Measurements from ENCODE around the gene FOXL1. TPM values are rescaled to one million over a fixed set of nuclear protein-coding genes. Genes with fewer than 3 reads are reported as not detected.

The FOXL1 gene
- polyA plus RNA-seq, 3 donors: not detected

GRCh38 chr16:86590501-86591144 is 12.3 kb downstream of the FOXL1 start:
- no peaks in the 10 kb centered on the region for H3K4me1 Mint-ChIP-seq
- Histone ChIP-seq H3K9ac (ENCODE audit: insufficient read depth, low read length, poor library complexity, severe bottlenecking) (no peak overlapping the region), H3K36me3 (replicated peaks in 1 of 2; ENCODE audit: control insufficient read depth in 1 of 2, insufficient read depth in 2 of 2, low read length in 2 of 2) (no peaks in the 10 kb centered on the region), H3K27ac (ENCODE audit: low read depth in 1 of 2, low read length in 2 of 2) (no peak overlapping the region), H3K4me1 (ENCODE audit: control insufficient read depth in 1 of 2, insufficient read depth in 2 of 2, low read length in 2 of 2) (no peaks in the 10 kb centered on the region), H4K20me1 (ENCODE audit: insufficient read depth, low read length) (no peaks in the 10 kb centered on the region), H2AFZ (ENCODE audit: insufficient read depth, low read depth, low read length, poor library complexity, severe bottlenecking) (no peak overlapping the region), H3K9me3 (replicated peaks in 1 of 2; ENCODE audit: control insufficient read depth in 1 of 2, insufficient read depth in 1 of 2, low read length in 2 of 2) (no peaks in the 10 kb centered on the region), H3K79me2 (ENCODE audit: insufficient read depth, low read length) (no peaks in the 10 kb centered on the region), H3K27me3 (ENCODE audit: control insufficient read depth in 2 of 2, insufficient read depth in 2 of 2, low read length in 2 of 2) (peaks cover 12 to 14% of the 10 kb centered on the region in 2 donors), H3K4me3 (replicated peaks in 1 of 3; ENCODE audit: low read depth in 2 of 3, low read length in 3 of 3) (no peak overlapping the region), H3K4me2 (replicated peaks; ENCODE audit: extremely low read depth, low read length, poor library complexity, severe bottlenecking) (no peak overlapping the region)
- H3K4me3 Mint-ChIP-seq: no peak overlapping the region
- peaks cover 0 to 1% (median 0%) of the 10 kb centered on the region in 7 donors for H3K9me3 Mint-ChIP-seq
- H3K27ac Mint-ChIP-seq: no peak overlapping the region
- peaks cover 18 to 24% (median 23%) of the 10 kb centered on the region in 3 donors for H3K27me3 Mint-ChIP-seq (ENCODE audit: low read depth in 3 of 3)
- TF ChIP-seq CTCF (IDR thresholded peaks at IDR 0.05): no peak
- 100% methylated on average over 1 of the region's 4 CpGs for WGBS (ENCODE audit: insufficient coverage)
- no peak for DNase-seq
- intact Hi-C loops (cut with micrococcal nuclease): no loop called here
- no peaks in the 10 kb centered on the region for H3K36me3 Mint-ChIP-seq

DNA sequence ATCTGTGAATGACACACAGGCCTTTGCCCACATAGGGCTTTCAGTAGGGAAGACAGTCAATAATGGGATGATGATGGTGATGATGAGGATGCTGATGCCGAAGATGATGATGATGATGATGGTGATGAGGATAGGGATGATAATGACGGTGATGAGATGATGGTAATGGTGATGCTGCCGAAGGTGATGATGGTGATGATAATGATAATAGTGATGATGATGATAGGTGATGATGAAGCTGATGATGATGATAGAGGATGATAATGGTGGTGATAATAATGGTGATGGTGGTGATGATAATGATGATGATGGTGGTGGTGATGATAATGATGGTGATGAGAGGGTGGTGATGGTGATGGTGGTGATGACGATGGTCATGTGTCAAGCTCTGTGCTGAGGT is 12.9 kb downstream of the FOXL1 start:
- Mint-ChIP-seq H3K36me3 (no peaks in the 10 kb centered on the region), H3K27me3 (ENCODE audit: low read depth in 3 of 3) (peaks cover 18 to 24% (median 23%) of the 10 kb centered on the region in 3 donors), H3K4me3 (no peak overlapping the region), H3K27ac (no peak overlapping the region), H3K9me3 (peaks cover 0 to 1% (median 0%) of the 10 kb centered on the region in 7 donors), H3K4me1 (no peaks in the 10 kb centered on the region)
- Histone ChIP-seq H3K27me3 (ENCODE audit: control insufficient read depth in 2 of 2, insufficient read depth in 2 of 2, low read length in 2 of 2) (peaks cover 12 to 14% of the 10 kb centered on the region in 2 donors), H4K20me1 (ENCODE audit: insufficient read depth, low read length) (no peaks in the 10 kb centered on the region), H3K4me3 (replicated peaks in 1 of 3; ENCODE audit: low read depth in 2 of 3, low read length in 3 of 3) (no peak overlapping the region), H3K9me3 (replicated peaks in 1 of 2; ENCODE audit: control insufficient read depth in 1 of 2, insufficient read depth in 1 of 2, low read length in 2 of 2) (no peaks in the 10 kb centered on the region), H3K4me2 (replicated peaks; ENCODE audit: extremely low read depth, low read length, poor library complexity, severe bottlenecking) (no peak overlapping the region), H2AFZ (ENCODE audit: insufficient read depth, low read depth, low read length, poor library complexity, severe bottlenecking) (no peak overlapping the region), H3K36me3 (replicated peaks in 1 of 2; ENCODE audit: control insufficient read depth in 1 of 2, insufficient read depth in 2 of 2, low read length in 2 of 2) (no peaks in the 10 kb centered on the region), H3K9ac (ENCODE audit: insufficient read depth, low read length, poor library complexity, severe bottlenecking) (no peak overlapping the region), H3K27ac (ENCODE audit: low read depth in 1 of 2, low read length in 2 of 2) (no peak overlapping the region), H3K4me1 (ENCODE audit: control insufficient read depth in 1 of 2, insufficient read depth in 2 of 2, low read length in 2 of 2) (no peaks in the 10 kb centered on the region), H3K79me2 (ENCODE audit: insufficient read depth, low read length) (no peaks in the 10 kb centered on the region)
- intact Hi-C loops (cut with micrococcal nuclease): no loop called here
- WGBS (ENCODE audit: insufficient coverage): 99% methylated on average over 3 of the region's 4 CpGs
- no peak for DNase-seq
- TF ChIP-seq CTCF (IDR thresholded peaks at IDR 0.05): no peak

Data from CD14-positive monocyte (primary cell).